Neural crest cell (in vitro differentiated cells): Measurements from ENCODE around the gene TMEM115. TPM values are rescaled to one million over a fixed set of nuclear protein-coding genes. Genes with fewer than 3 reads are reported as not detected.

Experiments
- DNase-seq: peaks from one replicate; pipeline ENCODE4 v3.0.0; 2021; ENCODE audit warnings: low read depth, mixed read lengths, low spot score
- H3K27ac Mint-ChIP-seq: one replicate; pipeline ENCODE4 v1.8.0; 2021; ENCODE audit warnings: mild to moderate bottlenecking, mixed read lengths; ENCODE audit not compliant: unreplicated experiment
- H3K27me3 Mint-ChIP-seq: 2 replicates; pipeline ENCODE4 v1.8.0; 2021; ENCODE audit warnings: low read depth, mild to moderate bottlenecking, mixed read lengths
- H3K36me3 Mint-ChIP-seq: 2 replicates; pipeline ENCODE4 v1.8.0; 2021; ENCODE audit warnings: low read depth, mild to moderate bottlenecking, mixed read lengths
- H3K4me1 Mint-ChIP-seq: 2 replicates; pipeline ENCODE4 v1.8.0; 2021; ENCODE audit warnings: mixed read lengths
- H3K4me3 Mint-ChIP-seq: one replicate; pipeline ENCODE4 v1.8.0; 2021; ENCODE audit warnings: mild to moderate bottlenecking, mixed read lengths
- H3K9me3 Mint-ChIP-seq: 2 replicates; pipeline ENCODE4 v1.8.0; 2021; ENCODE audit warnings: mixed read lengths
- long read RNA-seq: library from polyadenylated mRNA; unstranded; transcript quantifications from one replicate; pipeline ENCODE4 v2.0.0, GENCODE V29; 2020
- total RNA-seq: library from RNA; stranded (reverse); gene quantifications from 2 replicates; pipeline ENCODE4 v1.2.1, GENCODE V29; 2021
- TF ChIP-seq, protein P1 (sequence below): fragments of 200-600 bp; sonication (generic); conservative IDR thresholded peaks from 2 replicates; pipeline ENCODE4 v1.5.0; 2021; ENCODE audit warnings: antibody characterized with exemption, mild to moderate bottlenecking

Gene TMEM115, protein sequence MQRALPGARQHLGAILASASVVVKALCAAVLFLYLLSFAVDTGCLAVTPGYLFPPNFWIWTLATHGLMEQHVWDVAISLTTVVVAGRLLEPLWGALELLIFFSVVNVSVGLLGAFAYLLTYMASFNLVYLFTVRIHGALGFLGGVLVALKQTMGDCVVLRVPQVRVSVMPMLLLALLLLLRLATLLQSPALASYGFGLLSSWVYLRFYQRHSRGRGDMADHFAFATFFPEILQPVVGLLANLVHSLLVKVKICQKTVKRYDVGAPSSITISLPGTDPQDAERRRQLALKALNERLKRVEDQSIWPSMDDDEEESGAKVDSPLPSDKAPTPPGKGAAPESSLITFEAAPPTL
- total RNA-seq, result 37.8 and 39.2 TPM in 2 replicates
- long read RNA-seq, transcript TMEM115-201 (2 exons, 2,197 nt), result major isoform, 11 of 11 reads
- long read RNA-seq, partial matches to known transcripts, result 0 of 11 reads
- long read RNA-seq, other reads (novel, unspliced or antisense), result 0 of 11 reads

GRCh38 chr3:50358911-50359759 lies at the start of gene TMEM115:
TSS of gene TMEM115 (minus strand) at chr3:50359521. CDS start at chr3:50359063, 458 bp downstream.
- peak; percentile 88 for DNase-seq
- H3K4me3 Mint-ChIP-seq, result peak within 1 kb of the TSS; percentile 97
- H3K27ac Mint-ChIP-seq, result peak within 1 kb of the TSS; percentile 95
- TF ChIP-seq, protein P1, sequence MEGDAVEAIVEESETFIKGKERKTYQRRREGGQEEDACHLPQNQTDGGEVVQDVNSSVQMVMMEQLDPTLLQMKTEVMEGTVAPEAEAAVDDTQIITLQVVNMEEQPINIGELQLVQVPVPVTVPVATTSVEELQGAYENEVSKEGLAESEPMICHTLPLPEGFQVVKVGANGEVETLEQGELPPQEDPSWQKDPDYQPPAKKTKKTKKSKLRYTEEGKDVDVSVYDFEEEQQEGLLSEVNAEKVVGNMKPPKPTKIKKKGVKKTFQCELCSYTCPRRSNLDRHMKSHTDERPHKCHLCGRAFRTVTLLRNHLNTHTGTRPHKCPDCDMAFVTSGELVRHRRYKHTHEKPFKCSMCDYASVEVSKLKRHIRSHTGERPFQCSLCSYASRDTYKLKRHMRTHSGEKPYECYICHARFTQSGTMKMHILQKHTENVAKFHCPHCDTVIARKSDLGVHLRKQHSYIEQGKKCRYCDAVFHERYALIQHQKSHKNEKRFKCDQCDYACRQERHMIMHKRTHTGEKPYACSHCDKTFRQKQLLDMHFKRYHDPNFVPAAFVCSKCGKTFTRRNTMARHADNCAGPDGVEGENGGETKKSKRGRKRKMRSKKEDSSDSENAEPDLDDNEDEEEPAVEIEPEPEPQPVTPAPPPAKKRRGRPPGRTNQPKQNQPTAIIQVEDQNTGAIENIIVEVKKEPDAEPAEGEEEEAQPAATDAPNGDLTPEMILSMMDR, result no peak
- H3K4me1 Mint-ChIP-seq, result peaks cover 42% of the 10 kb centered on the region
- no peaks in the 10 kb centered on the region for H3K36me3 Mint-ChIP-seq
- H3K9me3 Mint-ChIP-seq, result no peaks in the 10 kb centered on the region
- H3K27me3 Mint-ChIP-seq, result no peaks in the 10 kb centered on the region

DNA sequence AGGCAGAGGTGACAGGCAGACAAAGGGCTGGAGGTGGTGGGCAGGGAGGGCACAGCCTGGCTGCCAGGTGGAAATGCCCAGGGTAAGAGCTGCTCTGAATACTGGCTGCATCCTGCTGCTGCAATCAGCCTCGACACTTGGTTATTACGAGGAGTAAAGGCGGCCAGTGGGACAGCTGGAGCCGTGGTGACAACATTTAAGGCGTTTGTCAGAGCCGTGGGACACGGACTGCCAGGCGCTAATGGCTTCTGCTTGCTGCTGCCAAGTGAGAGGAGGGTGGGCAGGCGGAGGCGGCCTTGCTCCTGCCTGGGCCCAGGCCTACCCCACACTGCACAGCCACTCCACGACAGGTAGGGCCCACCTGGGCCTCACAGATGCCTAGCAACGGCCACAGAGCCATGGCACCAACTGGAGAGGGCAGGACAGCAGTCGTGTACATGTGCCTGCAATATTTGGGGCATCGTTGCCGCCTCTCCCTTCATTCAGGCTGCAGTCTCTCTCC lies 49.2 kb upstream of the TMEM115 start:
- no peaks in the 10 kb centered on the region for H3K27me3 Mint-ChIP-seq
- no peaks in the 10 kb centered on the region for H3K9me3 Mint-ChIP-seq
- TF ChIP-seq, protein P1, result no peak
- no peak overlapping the region for H3K4me3 Mint-ChIP-seq
- H3K27ac Mint-ChIP-seq, result no peak overlapping the region
- DNase-seq, result no peak
- no peaks in the 10 kb centered on the region for H3K36me3 Mint-ChIP-seq
- peaks cover 5% of the 10 kb centered on the region for H3K4me1 Mint-ChIP-seq

- TF ChIP-seq, protein P1, result no peak
- H3K27ac Mint-ChIP-seq, result peak overlapping the region; percentile 20
- H3K27me3 Mint-ChIP-seq, result no peaks in the 10 kb centered on the region
- DNase-seq, result no peak
- H3K4me3 Mint-ChIP-seq, result no peak overlapping the region
- H3K4me1 Mint-ChIP-seq, result peaks cover 5% of the 10 kb centered on the region
- no peaks in the 10 kb centered on the region for H3K9me3 Mint-ChIP-seq
- H3K36me3 Mint-ChIP-seq, result no peaks in the 10 kb centered on the region
Observed at GRCh38 chr3:50406487-50406886, 47.2 kb upstream of the TMEM115 start.

DNA sequence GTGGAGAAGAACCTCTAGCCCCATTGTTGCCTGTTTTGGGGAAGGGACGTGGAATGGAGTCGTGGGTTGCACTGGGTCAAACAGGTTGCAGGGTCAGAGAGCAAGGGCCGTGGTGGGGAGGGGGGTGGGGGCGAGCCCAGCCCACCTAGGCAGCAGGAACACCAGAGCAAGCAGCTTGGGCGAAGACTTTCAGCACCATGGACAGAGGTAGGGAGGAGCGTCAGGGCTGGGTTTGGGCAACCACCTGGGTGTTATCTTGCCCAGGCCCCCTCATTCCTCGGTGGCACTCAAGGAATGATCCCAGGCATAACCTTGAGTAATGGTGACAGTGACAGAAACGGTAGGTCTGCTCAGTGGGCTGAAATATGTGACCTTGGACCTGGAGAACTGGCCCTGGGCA lies 45.9 kb upstream of the TMEM115 start:
- TF ChIP-seq, protein P1, result no peak
- no peaks in the 10 kb centered on the region for H3K27me3 Mint-ChIP-seq
- no peaks in the 10 kb centered on the region for H3K36me3 Mint-ChIP-seq
- no peak overlapping the region for H3K27ac Mint-ChIP-seq
- no peak overlapping the region for H3K4me3 Mint-ChIP-seq
- peak; percentile 49 for DNase-seq
- H3K4me1 Mint-ChIP-seq, result peaks cover 5% of the 10 kb centered on the region
- H3K9me3 Mint-ChIP-seq, result no peaks in the 10 kb centered on the region

- Mint-ChIP-seq H3K36me3 (no peaks in the 10 kb centered on the region), H3K9me3 (no peaks in the 10 kb centered on the region), H3K4me3 (no peak overlapping the region), H3K4me1 (peaks cover 5% of the 10 kb centered on the region), H3K27ac (no peak overlapping the region), H3K27me3 (no peaks in the 10 kb centered on the region)
- TF ChIP-seq, protein P1, result no peak
- no peak for DNase-seq
Observed at GRCh38 chr3:50401978-50402595, 42.8 kb upstream of the TMEM115 start.
